Stimulated activated CD4-positive, alpha-beta T cell treated with anti-CD3 and anti-CD28 coated beads, Interleukin-15, amount 100 ng/mL, for 48 hours (primary cell): ENCODE results near the gene SMIM22.
"Not testable (repeated sequence)": the region's sequence is repeated elsewhere in the genome, so short reads cannot be mapped to it uniquely, and the experiment has no call there.

Experiments used
- DNase-seq, 2 donors: peaks; one replicate each; pipeline ENCODE4 v3.0.0-alpha.2; 2020; ENCODE audit warnings: low read depth in 2 of 2

The SMIM22 gene

DNA sequence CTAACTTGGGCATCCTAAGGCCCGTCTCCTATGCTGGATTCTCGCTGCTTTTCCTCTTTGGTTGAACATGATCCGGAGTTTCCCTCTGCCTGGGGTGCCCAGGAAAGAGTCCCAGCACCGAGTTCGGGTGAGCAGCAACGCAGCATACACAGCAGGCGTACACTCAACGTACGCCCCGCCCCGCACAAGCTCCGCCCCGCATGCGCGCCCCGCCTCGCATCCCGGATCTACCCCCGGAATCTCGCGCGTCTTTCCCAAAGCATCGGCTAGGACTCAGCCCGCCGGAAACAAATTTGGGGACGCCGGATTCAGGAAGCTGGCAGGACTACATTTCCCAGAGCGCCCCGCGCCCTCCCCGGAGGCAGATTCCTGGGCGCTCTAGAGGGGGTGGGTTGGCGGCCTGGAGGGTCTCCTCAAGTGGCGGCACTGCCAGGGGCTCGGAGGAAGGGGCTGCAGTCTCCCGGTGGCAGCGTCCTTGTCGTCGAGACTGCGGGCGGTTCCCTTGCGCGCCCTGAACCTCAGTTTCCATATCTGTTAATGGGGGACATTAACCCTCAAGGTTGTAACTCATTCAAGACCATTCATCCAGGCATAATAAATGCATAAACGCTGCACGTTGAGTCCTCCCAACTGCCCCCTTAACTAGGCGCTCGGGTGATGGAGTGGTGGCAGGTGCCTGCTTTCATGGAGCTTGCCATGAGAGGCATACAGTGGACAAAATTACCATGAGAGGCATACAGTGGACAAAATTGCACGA is 26.4 kb upstream of the SMIM22 start:
- DNase-seq, result peak; percentile 85 to 88

- no peak for DNase-seq
These were observed 25.9 kb upstream of the SMIM22 start for GRCh38 chr16:4769306-4769638.

DNA sequence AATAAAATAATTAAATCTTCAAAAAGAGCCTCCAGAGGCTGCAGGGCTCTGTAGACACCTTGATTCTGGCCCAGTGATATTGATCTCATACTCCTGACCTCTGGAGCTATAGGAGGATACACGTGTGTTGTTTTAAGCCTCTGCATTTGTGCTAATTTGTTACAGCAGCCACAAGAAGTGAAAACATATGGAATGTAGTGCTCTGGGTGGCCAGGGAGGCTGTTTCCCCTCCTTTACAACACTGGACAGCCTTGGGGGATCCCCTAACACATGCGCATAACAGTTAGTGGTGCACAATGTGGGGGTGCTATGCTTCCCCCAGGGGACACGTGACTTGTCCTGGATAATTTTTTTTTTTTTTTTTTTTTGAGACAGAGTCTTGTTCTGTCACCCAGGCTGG is 23.5 kb upstream of the SMIM22 start:
- no peak for DNase-seq

- no peak for DNase-seq
These were observed 22.8 kb upstream of the SMIM22 start for GRCh38 chr16:4772351-4772750.

DNA sequence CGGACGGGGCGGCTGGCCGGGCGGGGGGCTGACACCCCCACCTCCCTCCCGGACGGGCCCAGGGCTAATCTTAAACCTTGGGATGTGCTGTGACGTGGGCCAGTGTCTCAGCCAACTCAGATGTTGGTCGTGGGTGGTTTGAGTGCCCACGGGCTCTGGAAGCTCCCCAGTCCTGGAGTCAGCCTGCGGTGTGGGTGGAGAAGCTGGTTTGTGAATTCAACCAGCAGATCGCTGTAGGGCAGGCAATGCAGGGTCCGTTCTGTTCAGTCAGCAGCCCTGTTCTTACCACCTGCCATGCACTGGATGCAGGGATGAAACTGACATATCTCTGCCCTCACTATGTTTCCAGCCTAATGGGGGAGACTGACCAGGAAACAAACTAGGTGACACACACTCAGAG is 20.2 kb upstream of the SMIM22 start:
- DNase-seq, result no peak

- DNase-seq, result no peak
These were observed 18.9 kb upstream of the SMIM22 start for GRCh38 chr16:4776141-4776705.

DNA sequence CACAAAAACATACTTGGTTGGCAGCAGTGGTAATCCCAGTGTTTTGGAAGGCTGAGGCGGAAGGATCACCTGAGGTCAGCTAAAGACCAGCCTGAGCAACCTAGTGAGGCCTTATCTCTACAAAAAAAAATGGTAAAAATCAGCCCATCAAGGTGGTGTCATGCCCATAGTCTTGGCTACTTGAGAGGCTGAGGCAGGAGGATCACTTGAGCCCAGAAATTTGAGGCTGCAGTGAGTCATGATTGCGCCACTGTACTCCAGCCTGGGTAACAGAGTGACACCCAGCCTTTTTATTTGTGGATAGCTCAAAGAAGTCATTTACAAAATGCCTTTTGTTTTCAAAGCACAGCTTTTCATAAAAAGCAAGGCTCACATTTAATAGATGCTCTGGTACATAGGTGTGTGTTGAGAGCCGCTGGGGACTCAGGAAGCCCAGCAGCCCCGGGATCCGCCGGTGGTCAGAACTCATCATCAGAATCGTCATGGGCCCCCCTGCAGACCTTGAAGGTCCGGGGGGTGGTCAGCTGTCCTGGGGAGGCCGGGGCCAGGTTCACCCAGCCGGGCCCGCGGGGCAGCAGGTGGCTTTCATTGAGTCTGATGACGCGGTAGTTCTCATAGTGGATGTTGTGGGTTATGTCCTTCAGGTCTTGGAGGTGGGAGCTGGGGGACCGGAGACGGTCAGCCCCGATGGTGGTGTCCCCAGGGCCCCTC is 17.7 kb upstream of the SMIM22 start:
- no peak for DNase-seq

DNA sequence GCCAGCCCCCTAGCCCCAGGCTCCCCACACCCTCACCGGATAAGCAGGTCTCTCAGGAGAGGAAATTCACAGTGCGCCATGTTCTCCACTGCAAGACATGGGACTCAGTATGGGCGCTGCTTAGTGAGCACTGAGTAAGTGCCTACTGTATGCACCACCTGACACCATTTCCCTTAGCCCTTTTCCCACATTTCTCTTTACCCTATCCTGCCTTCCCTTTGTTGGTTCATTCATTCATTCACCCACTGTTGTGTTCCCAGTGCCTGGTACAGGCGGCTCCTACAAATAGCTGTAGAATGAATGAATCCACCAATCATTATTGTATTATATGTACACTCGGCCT is 17.1 kb upstream of the SMIM22 start:
- DNase-seq, result no peak

- DNase-seq, result no peak
These were observed 14.9 kb upstream of the SMIM22 start for GRCh38 chr16:4780235-4780634.

GRCh38 chr16:4783251-4783950 is 11.8 kb upstream of the SMIM22 start:
- DNase-seq, result no peak

DNA sequence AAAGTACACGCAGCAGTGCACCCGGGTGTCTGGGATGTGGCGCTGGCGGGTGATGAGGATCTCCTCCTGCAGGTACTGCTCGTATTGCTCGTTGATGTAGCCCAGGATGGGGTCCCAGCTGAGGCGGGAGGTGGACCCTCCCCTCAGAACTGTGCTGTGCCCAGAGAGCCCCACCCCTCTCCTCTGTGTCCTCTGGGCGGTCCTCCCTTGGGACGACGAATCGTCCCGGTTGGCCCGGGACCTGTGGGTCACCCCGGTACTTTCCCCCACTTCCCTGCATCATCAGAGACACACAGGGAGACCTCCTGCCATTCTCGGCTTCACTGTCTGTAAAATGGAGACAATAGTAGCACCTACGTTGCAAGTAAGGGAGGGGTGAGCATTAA is 11.2 kb upstream of the SMIM22 start:
- DNase-seq, result no peak

DNA sequence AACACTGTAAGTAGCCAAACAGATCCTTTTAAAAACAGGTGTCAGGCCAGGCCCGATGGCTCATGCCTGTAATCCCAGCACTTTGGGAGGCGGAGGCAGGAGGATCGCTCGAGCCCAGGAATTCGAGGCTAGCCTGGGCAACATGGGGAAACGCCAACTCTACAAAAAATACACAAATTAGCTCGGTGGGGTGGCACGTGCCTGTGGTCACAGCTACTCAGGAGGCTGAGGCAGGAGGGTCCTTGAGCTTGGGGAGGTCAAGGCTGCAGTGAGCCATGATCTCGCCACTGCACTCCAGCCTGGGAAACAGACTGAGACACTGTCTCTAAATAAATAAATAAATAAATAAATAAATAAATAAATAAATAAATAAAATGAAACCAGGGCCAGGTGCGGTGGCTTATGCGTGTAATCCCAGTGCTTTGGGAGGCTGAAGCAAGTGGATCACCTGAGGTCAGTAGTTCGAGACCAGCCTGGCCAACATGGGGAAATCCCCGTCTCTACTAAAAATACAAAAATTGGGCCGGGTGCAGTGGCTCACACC is 10.7 kb upstream of the SMIM22 start:
- not testable (repeated sequence) for DNase-seq

GRCh38 chr16:4785758-4786433 is 9.3 kb upstream of the SMIM22 start:
- no peak for DNase-seq

DNA sequence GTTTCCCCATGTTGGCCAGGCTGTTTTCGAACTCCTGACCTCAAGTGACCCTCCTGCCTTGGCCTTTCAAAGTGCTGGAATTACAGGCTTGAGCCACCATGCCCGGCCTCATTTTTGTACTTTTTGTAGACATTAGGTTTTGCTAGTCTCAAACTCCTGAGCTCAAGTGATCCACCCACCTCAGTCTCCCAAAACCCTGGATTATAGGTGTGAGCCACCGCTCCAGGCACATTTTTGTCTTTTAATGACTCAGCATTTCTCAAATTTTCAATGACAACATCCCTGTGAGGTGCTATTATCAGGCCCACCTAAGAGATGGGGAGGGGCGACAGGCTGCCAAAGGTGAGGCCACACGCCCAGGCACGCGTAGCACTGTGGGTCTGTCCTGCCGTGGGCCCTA is 8.1 kb upstream of the SMIM22 start:
- DNase-seq, result no peak

GRCh38 chr16:4787627-4788482 is 7.3 kb upstream of the SMIM22 start, which contains the start of gene SEPTIN12:
SEPTIN12 (minus strand) TSS chr16:4788345; CDS start chr16:4787645, 700 bp downstream.
- no peak for DNase-seq

DNA sequence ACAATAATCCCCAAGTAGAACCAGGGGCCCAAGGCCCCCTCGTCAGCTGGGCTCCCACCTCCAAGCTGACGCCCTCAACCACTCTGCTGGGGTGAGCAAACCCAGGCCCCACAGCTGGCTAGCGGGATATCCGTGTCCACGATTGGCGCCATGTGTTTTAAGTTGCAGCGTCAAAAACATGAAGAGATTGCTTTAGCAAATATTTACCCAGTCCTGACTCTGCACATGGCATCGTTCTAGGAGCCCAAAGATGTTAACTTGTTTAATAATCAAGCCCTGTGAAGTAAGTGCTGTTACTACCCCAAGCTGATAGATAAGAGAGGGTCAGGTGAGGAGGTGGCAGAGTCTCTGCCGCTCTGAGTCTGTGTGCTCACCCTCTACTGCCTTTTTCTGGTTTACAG is 6.7 kb upstream of the SMIM22 start:
- no peak for DNase-seq

GRCh38 chr16:4788910-4789309 is 6.3 kb upstream of the SMIM22 start:
- no peak for DNase-seq

DNA sequence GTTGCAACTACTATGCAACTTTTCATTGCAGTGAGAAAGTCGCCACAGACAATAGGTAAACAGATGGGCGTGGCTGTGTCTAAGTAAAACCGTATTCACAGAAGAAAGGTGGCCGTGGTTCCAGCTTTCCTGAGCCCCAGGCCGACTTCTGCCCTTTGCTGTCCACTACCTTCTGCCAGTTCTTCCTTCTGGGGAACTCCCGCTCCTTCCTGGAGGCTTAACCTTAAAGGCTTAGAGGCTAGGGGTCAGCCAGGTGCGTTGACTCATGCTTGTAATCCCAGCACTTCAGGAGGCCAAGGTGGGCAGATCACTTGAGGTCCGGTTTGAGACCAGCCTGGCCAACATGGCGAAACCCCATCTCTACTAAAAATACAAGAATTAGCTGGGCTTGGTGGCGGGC is 4.9 kb upstream of the SMIM22 start:
- no peak for DNase-seq

DNA sequence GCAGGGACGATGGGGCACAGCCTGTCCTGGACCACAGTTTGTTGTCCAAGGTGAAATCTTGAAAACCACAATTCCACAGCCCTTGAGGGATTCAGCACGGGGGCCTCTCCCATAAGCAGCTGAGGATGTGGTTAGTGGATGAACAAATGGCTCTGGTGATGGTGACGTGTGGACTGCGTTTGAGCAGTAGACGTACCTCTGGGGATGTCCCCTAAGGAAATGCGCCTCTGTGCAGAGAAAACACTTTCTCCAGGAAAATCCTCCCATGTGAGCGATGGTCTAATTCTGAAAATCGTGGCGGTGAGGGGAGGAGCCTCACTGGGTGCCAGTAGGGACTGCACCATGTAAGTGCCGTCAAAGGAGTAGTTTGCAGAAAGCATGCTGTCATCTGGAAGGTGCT is 4.3 kb upstream of the SMIM22 start:
- DNase-seq, result no peak

- DNase-seq, result no peak
These were observed 2.1 kb upstream of the SMIM22 start for GRCh38 chr16:4792951-4793513.
